ENCODE results near the gene TNS1. TPM values are rescaled to one million over a fixed set of nuclear protein-coding genes. Genes with fewer than 3 reads are reported as not detected.
A peak's percentile ranks its signal among the peaks of the same experiment; 100 is the strongest.

The TNS1 gene
- total RNA-seq, 4 donors from 2014 or later: 169 to 316 (median 229) TPM

- Histone ChIP-seq H3K27me3 (no peaks in the 10 kb centered on the region), H3K4me3 (replicated peaks in 1 of 3) (no peak overlapping the region), H3K4me1 (peaks cover 94 to 97% of the 10 kb centered on the region in 2 donors), H3K36me3 (no peaks in the 10 kb centered on the region), H3K27ac (peak overlapping the region; percentile 96 to 99 (median 97)), H3K9me3 (no peaks in the 10 kb centered on the region)
- peak; percentile 52 to 63 for DNase-seq
- WGBS, 2 donors: 22 to 37% methylated on average over 6 to 7 of the region's 8 CpGs
- TF ChIP-seq CTCF (IDR thresholded peaks at IDR 0.05): no peak
- TF ChIP-seq POLR2A (IDR thresholded peaks at IDR 0.05): no peak
- intact Hi-C loops (cut with DNase I): loop anchor here (5.0 kb wide), 1 partner anchor 45 kb away; no protein-coding TSS in a partner anchor
Observed at GRCh38 chr2:217937446-217937845, 65.3 kb downstream of the TNS1 start.

GRCh38 chr2:217936952-217937351 lies 65.8 kb downstream of the TNS1 start:
- Histone ChIP-seq H3K27me3 (no peaks in the 10 kb centered on the region), H3K4me1 (peaks cover 99% of the 10 kb centered on the region in 2 donors), H3K4me3 (replicated peaks in 1 of 3) (no peak overlapping the region), H3K27ac (peak overlapping the region; percentile 96 to 99 (median 97)), H3K36me3 (no peaks in the 10 kb centered on the region), H3K9me3 (no peaks in the 10 kb centered on the region)
- WGBS, 2 donors: 52 to 54% methylated on average over 10 of the region's 10 CpGs
- DNase-seq: no peak
- intact Hi-C loops (cut with DNase I): loop anchor here (5.0 kb wide), 1 partner anchor 45 kb away; no protein-coding TSS in a partner anchor
- TF ChIP-seq CTCF (IDR thresholded peaks at IDR 0.05) (no peak), POLR2A (IDR thresholded peaks at IDR 0.05) (no peak)

GRCh38 chr2:217935901-217936684 lies 66.7 kb downstream of the TNS1 start:
- H3K27me3 ChIP-seq: no peaks in the 10 kb centered on the region
- no peak overlapping the region for H3K4me3 ChIP-seq (replicated peaks in 1 of 3)
- peak; percentile 92 to 93 for DNase-seq
- H3K4me1 ChIP-seq: peaks cover 100% of the 10 kb centered on the region in 2 donors
- H3K9me3 ChIP-seq: no peaks in the 10 kb centered on the region
- intact Hi-C loops (cut with DNase I): loop anchor here (5.0 kb wide), 1 partner anchor 44 kb away; no protein-coding TSS in a partner anchor
- no peaks in the 10 kb centered on the region for H3K36me3 ChIP-seq
- peak overlapping the region; percentile 96 to 99 (median 97) for H3K27ac ChIP-seq
- 35 to 48% methylated on average over 10 of the region's 10 CpGs for WGBS, 2 donors
- TF ChIP-seq CTCF (IDR thresholded peaks at IDR 0.05) (no peak), POLR2A (IDR thresholded peaks at IDR 0.05) (peak in 1 of 2 donors; percentile 61)

- Histone ChIP-seq H3K36me3 (no peaks in the 10 kb centered on the region), H3K27ac (peak overlapping the region; percentile 96 to 99 (median 97)), H3K27me3 (no peaks in the 10 kb centered on the region), H3K9me3 (no peaks in the 10 kb centered on the region), H3K4me3 (replicated peaks in 1 of 3) (no peak overlapping the region), H3K4me1 (peaks cover 100% of the 10 kb centered on the region in 2 donors)
- TF ChIP-seq CTCF (IDR thresholded peaks at IDR 0.05): no peak
- no peak for TF ChIP-seq POLR2A (IDR thresholded peaks at IDR 0.05)
- DNase-seq: peak in 1 of 2 donors; percentile 35
- 42 to 58% methylated on average over 6 to 7 of the region's 7 CpGs for WGBS, 2 donors
- intact Hi-C loops (cut with DNase I): loop anchor here (5.0 kb wide), 1 partner anchor 43 kb away; no protein-coding TSS in a partner anchor
Observed at GRCh38 chr2:217935235-217935879, 67.4 kb downstream of the TNS1 start.

Measured in thyroid gland (tissue), 4 donors.